ENCODE data around the gene ATRAID. TPM values are rescaled to one million over a fixed set of nuclear protein-coding genes. Genes with fewer than 3 reads are reported as not detected.
A peak's percentile ranks its signal among the peaks of the same experiment; 100 is the strongest.

Gene ATRAID
- total RNA-seq, 6 experiments from 2014 or later = 30.7 to 65.8 (median 35.9) TPM

DNA sequence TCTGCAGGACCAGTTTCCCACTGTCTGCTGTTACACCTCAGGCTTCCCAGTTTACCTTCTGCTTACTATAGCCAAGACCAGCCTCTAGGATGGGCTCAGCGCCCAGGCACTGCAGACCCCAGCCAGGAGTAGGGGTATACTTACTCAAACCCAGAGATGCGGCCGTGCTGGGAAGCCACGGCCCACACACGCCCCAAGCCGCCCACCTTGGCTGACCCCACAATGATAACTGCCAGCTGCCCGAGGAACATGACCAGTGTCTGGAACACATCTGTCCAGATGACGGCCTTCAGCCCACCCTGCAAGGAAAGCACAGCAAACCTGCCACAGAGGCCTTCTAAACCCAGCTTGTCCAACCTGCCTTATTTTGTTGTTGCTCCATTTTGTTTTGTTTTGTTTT lies 6.6 kb upstream of the ATRAID start:
- WGBS (ENCODE audit: insufficient coverage, low coverage, low lambda C conversion rate, missing lambda C conversion rate) = 80% methylated on average over 2 of the region's 8 CpGs
- no peak for TF ChIP-seq POLR2A (IDR thresholded peaks at IDR 0.05)
- Histone ChIP-seq H3K27me3 (no peaks in the 10 kb centered on the region), H3K4me1 (peaks cover 0 to 4% (median under 1%) of the 10 kb centered on the region in 4 donors), H3K4me3 (no peak overlapping the region), H3K9me3 (no peaks in the 10 kb centered on the region), H3K36me3 (peaks cover 0 to 70% (median 28%) of the 10 kb centered on the region in 4 donors), H3K27ac (no peak overlapping the region)
- intact Hi-C loops (cut with DNase I) = no loop called here
- DNase-seq (no peak), ATAC-seq (no peak)

DNA sequence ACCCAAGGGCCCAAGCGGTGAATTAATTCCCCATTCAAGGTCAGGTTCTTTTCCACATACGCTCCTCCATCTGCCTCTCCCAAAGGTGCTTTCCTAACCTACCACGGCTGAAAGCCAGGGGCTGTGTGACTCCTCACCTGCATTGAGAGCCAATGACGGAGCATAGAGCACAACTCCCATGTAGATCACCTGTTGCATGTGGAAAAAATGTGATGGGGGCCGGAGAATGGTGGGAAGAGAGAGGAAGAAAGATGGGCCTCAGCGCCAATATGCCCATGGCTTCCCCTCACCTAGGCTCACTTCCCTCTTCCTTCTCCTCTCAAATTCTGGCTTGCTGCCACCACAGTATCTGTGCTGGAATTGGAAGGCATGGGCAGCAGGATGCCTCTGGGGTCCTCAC lies 5.5 kb upstream of the ATRAID start:
- no peak overlapping the region for H3K27ac ChIP-seq
- no peak for TF ChIP-seq POLR2A (IDR thresholded peaks at IDR 0.05)
- TF ChIP-seq, protein P1, sequence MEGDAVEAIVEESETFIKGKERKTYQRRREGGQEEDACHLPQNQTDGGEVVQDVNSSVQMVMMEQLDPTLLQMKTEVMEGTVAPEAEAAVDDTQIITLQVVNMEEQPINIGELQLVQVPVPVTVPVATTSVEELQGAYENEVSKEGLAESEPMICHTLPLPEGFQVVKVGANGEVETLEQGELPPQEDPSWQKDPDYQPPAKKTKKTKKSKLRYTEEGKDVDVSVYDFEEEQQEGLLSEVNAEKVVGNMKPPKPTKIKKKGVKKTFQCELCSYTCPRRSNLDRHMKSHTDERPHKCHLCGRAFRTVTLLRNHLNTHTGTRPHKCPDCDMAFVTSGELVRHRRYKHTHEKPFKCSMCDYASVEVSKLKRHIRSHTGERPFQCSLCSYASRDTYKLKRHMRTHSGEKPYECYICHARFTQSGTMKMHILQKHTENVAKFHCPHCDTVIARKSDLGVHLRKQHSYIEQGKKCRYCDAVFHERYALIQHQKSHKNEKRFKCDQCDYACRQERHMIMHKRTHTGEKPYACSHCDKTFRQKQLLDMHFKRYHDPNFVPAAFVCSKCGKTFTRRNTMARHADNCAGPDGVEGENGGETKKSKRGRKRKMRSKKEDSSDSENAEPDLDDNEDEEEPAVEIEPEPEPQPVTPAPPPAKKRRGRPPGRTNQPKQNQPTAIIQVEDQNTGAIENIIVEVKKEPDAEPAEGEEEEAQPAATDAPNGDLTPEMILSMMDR (IDR thresholded peaks at IDR 0.05) = no peak
- ATAC-seq (no peak), DNase-seq (no peak)
- no peaks in the 10 kb centered on the region for H3K9me3 ChIP-seq
- H3K4me1 ChIP-seq = peaks cover 0 to 11% (median 4%) of the 10 kb centered on the region in 4 donors
- peaks cover 0 to 65% (median 27%) of the 10 kb centered on the region in 4 donors for H3K36me3 ChIP-seq
- WGBS (ENCODE audit: insufficient coverage, low coverage, low lambda C conversion rate, missing lambda C conversion rate) = 96% methylated on average over 5 of the region's 6 CpGs
- intact Hi-C loops (cut with DNase I) = no loop called here
- H3K4me3 ChIP-seq = no peak overlapping the region
- no peaks in the 10 kb centered on the region for H3K27me3 ChIP-seq

DNA sequence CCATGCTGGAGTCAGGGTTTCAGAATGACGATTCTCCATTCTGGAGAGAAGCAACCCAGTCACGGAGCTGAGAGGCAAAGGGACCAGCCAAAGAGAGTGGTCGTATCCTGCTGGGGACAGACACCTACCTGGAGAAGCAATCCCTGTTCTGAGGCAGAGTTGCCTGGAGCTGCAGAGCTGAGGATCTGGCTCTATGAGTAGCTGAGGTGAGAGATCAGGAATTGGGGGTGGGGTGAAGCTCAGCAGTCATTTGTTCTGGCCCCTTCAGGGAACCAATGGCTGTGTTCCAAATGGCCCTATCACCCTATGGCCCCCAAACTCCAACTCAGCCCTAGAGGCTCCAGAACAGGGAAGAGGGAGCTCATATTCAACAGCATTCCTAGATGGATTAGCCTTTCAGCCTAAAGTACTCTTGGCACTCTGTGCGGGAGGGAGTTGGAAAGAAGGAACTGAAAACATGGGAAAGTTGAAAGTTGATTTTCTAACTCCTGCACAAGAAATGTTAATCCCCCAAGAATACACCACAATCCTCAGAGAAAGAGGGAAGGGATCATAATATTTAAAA lies 3.3 kb upstream of the ATRAID start:
- no peak overlapping the region for H3K4me3 ChIP-seq
- ATAC-seq = no peak
- H3K27ac ChIP-seq = peak overlapping the region in 1 of 3 donors; percentile 98
- peaks cover 0 to 18% (median 7%) of the 10 kb centered on the region in 4 donors for H3K4me1 ChIP-seq
- H3K27me3 ChIP-seq = no peaks in the 10 kb centered on the region
- H3K36me3 ChIP-seq = peaks cover 0 to 44% (median 16%) of the 10 kb centered on the region in 4 donors
- DNase-seq = no peak
- intact Hi-C loops (cut with DNase I) = no loop called here
- no peaks in the 10 kb centered on the region for H3K9me3 ChIP-seq
- WGBS (ENCODE audit: insufficient coverage, low coverage, low lambda C conversion rate, missing lambda C conversion rate) = 85% methylated on average over 3 of the region's 4 CpGs
- TF ChIP-seq, protein P1 (IDR thresholded peaks at IDR 0.05) = no peak
- TF ChIP-seq POLR2A (IDR thresholded peaks at IDR 0.05) = no peak

GRCh38 chr2:27209621-27210401 lies 2.0 kb upstream of the ATRAID start:
- intact Hi-C loops (cut with DNase I) = no loop called here
- peak in 3 of 4 donors; percentile 1 to 50 (median 32) for ATAC-seq
- no peaks in the 10 kb centered on the region for H3K27me3 ChIP-seq
- peak overlapping the region; percentile 2 to 18 (median 18) for H3K4me3 ChIP-seq
- TF ChIP-seq, protein P1 (IDR thresholded peaks at IDR 0.05) = peak in 1 of 4 donors; percentile 7
- TF ChIP-seq POLR2A (IDR thresholded peaks at IDR 0.05) = no peak
- H3K4me1 ChIP-seq = peaks cover 0 to 20% (median 7%) of the 10 kb centered on the region in 4 donors
- H3K36me3 ChIP-seq = peaks cover 0 to 32% (median 8%) of the 10 kb centered on the region in 4 donors
- DNase-seq = no peak
- 33% methylated on average over 3 of the region's 6 CpGs for WGBS (ENCODE audit: insufficient coverage, low coverage, low lambda C conversion rate, missing lambda C conversion rate)
- H3K27ac ChIP-seq = peak overlapping the region in 1 of 3 donors; percentile 98
- no peaks in the 10 kb centered on the region for H3K9me3 ChIP-seq
